Uterine smooth muscle cell (primary cell): ENCODE data around the gene KDM4F. TPM values are rescaled to one million over a fixed set of nuclear protein-coding genes. Genes with fewer than 3 reads are reported as not detected.

Experiments used
- total RNA-seq: library from RNA; depleted of rRNA; stranded (reverse); fragments of >200 nt; gene quantifications from 2 replicates; pipeline ENCODE4 v1.2.3, GENCODE V29; 2014

The KDM4F gene
- not detected in 2 replicates for total RNA-seq

DNA sequence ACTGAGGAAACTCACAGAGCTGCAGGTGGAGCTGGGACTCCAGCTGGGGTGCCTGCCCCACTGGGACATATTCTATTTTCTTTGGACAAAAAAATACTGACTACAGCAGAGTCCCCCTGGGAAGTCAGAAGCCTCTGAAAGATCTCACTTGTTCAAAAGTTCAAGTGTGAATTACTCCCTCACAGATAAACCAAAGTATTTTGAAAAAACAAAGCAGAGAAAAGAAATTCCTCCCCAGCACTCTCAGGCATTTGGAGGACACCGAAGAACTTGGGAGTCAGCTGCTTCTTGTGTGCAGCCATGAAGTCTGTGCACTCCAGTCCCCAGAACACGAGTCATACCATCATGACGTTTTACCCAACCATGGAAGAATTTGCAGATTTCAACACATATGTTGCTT is at the start of gene KDM4F:
TSS of gene KDM4F (plus strand) at position 301 of the 400 bp plus-strand sequence.

DNA sequence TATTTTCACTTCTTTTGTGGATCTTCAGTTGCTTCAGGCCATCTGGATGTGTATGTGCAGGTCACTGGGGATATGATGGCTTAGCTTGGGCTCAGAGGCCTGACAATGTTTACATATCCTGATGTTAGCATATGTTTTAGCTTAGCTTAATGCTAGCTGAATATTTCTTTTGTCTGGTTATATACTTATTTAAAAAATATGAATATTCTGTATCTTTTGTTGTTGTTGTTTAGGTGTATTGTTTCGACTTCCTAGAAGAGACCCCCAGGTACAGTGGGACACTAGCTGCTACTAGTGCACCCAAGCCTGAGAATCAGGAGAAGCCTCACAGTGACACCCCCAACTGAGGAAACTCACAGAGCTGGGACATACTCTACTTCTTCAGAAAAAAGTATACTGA is 24.3 kb upstream of the KDM4F start, which contains the start of gene KDM4E:
TSS of gene KDM4E (plus strand) at position 301 of the 400 bp plus-strand sequence. CDS start 300 bp downstream, outside the sequence.

DNA sequence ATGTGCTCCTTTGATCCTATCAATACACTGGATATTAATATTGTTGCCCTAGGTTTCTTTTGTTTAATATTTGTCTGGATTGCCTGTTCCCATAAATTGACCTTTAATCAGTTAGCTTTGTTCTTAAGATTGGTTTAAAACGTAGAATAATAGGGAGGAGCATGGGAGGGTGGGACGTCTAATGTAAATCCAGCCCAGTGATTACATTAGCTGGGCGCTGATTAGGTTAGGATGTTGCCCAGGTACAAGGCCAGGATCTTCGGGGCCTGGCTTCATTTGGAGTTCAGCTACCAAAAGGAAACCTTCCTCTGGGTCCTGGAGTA is 17.5 kb downstream of the KDM4F start, which contains the start of gene SRSF8:
TSS of gene SRSF8 (plus strand) at position 204 of the 323 bp plus-strand sequence. CDS start 308 bp downstream, outside the sequence.

DNA sequence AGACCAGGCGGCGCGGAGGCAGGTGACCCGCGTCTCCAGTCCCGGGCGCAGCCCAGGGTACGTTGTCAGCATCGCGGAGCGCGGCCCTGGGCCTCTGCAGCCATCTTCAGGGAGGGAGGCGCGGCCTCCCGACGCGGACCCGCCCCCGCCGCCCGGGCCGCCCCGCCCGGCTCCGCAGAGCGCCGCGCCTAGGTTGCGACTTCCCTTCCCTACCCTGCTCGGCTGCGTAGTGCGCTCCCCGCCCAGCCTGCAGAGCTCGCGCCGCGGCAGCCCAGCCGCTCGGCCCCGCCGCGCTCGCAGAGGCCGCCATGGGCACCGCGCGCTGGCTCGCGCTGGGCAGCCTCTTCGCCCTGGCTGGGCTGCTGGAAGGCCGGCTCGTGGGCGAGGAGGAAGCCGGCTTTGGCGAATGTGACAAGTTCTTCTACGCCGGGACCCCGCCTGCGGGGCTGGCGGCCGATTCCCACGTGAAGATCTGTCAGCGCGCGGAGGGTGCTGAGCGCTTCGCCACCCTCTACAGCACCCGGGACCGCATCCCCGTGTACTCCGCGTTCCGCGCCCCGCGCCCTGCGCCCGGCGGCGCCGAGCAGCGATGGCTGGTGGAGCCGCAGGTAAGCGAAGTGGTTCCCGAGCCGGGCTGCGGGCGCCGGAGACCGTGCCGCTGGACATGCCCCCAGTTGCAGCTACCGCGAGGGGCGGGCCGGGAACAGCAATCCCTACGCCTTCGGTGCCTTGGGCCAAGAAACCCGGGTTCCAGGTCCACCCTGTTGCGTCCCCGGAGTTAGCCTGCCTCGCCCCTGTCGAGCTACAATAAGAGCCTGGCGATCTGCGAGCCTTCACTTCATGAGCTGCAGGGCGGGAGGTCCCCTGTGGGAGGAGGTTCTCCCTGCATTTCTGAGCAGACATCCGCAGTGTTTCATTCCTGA is 40.7 kb downstream of the KDM4F start, which contains the start of gene ENDOD1:
TSS of gene ENDOD1 (plus strand) at position 227 of the 923 bp plus-strand sequence. CDS start at position 309, 82 bp downstream.

Other genes starting within 250 kb of the KDM4F start
- 51.0 and 53.5 TPM in 2 replicates for gene CWC15, start 75.9 kb upstream of the KDM4F start, total RNA-seq
- 1.00 and 1.4 TPM in 2 replicates for gene KDM4D, start 75.7 kb upstream of the KDM4F start, total RNA-seq
- gene KDM4E, start 24.2 kb upstream of the KDM4F start, total RNA-seq, result under 0.01 TPM in 1 of 2 replicates, not detected in the other
- 10.6 and 13.6 TPM in 2 replicates for gene SRSF8, start 17.5 kb downstream of the KDM4F start, total RNA-seq
- gene ENDOD1, start 40.4 kb downstream of the KDM4F start, total RNA-seq, result 53.7 and 60.5 TPM in 2 replicates
- gene SESN3, start 181.8 kb downstream of the KDM4F start, total RNA-seq, result 7.0 and 10.6 TPM in 2 replicates